ENCODE data around the gene SLC37A3.

SLC37A3 gene

DNA sequence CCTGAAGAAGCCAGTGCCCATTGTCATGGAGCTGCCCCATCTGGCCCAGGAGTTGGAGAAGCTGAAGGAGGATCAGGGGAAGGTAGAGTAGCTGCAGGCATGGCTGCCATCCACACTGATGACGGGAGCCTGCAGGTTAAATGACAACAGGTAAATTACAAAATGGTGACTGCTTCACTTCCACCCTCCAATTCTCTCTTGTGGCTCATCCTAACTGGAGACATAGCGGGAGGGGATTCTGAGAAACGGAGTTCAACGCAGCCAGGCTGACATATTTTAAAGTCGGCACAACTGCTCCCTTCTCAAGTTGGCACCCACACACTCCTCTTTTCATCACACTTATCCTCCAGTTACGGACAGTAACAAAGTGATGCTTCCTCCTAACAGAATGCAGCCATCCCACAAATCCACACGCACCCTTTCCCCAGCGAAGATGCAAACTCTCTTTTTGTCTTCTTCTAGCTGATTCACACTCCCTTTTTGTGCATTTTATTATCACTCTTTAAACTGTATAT lies 103.0 kb downstream of the SLC37A3 start:
- no peak overlapping the region for H3K27ac ChIP-seq
- TF ChIP-seq ZFX (IDR thresholded peaks at IDR 0.05; ENCODE audit: borderline replicate concordance), result no peak
- TF ChIP-seq, protein P1, sequence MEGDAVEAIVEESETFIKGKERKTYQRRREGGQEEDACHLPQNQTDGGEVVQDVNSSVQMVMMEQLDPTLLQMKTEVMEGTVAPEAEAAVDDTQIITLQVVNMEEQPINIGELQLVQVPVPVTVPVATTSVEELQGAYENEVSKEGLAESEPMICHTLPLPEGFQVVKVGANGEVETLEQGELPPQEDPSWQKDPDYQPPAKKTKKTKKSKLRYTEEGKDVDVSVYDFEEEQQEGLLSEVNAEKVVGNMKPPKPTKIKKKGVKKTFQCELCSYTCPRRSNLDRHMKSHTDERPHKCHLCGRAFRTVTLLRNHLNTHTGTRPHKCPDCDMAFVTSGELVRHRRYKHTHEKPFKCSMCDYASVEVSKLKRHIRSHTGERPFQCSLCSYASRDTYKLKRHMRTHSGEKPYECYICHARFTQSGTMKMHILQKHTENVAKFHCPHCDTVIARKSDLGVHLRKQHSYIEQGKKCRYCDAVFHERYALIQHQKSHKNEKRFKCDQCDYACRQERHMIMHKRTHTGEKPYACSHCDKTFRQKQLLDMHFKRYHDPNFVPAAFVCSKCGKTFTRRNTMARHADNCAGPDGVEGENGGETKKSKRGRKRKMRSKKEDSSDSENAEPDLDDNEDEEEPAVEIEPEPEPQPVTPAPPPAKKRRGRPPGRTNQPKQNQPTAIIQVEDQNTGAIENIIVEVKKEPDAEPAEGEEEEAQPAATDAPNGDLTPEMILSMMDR (IDR thresholded peaks at IDR 0.05), result no peak

DNA sequence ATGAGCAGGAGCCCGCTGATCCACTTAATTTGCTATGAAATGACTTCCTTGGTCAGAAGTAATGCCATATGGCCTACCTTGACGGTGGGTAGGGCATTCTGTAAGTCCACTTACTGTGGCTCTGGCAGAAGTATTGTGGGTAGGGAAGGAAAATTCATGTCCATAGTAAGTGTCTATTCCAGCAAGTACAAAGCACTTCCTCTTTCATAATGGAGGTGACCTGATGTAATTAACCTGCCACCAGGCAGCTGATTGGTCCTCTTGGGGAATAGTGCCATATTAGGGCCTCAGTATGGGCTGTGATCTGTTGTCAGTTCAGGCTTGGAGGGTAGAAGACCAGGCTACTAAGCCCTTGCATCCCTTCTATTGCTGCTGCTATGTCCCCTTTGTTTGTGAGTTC lies 103.9 kb downstream of the SLC37A3 start:
- no peak overlapping the region for H3K27ac ChIP-seq
- TF ChIP-seq ZFX (IDR thresholded peaks at IDR 0.05; ENCODE audit: borderline replicate concordance), result no peak
- TF ChIP-seq, protein P1 (IDR thresholded peaks at IDR 0.05), result no peak

DNA sequence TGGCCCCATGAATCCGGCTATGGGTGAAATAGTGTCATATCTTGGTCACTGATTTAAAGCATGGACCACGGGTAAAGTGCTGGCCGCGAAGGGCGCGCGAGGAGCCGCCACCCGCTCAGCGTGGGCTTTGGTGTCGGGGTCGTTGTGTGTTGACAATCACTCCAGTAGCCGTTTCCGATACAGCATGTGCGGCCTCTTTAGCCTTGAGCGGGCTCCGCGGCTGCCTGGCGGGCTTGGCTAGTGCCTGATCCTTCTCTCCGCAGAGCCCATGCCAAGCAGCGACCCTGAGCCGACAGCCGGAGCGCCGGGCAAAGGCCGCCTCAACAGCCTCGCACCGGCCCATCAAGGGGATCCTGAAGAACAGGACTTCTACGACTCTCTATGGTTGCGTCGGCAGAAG lies 105.9 kb downstream of the SLC37A3 start:
- no peak overlapping the region for H3K27ac ChIP-seq
- TF ChIP-seq, protein P1 (IDR thresholded peaks at IDR 0.05), result no peak
- no peak for TF ChIP-seq ZFX (IDR thresholded peaks at IDR 0.05; ENCODE audit: borderline replicate concordance)

DNA sequence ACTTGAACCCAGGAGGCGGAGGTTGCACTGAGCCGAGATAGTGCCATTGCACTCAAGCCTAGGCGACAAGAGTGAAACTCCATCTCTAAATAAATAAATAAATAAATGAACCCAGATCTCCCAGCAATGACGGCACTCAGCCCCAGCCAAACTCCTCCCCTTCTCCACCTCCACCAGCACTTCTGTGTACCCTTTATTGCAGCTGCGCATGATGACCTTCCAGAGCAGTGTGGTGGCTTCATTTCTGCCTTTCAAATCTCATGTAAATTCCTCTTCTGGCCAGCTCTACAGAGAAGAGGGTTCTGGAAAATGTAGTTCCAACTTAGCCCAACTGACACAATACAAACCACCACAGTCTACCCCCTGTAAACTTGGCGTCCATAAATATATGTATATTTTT lies 108.5 kb downstream of the SLC37A3 start:
- TF ChIP-seq, protein P1 (IDR thresholded peaks at IDR 0.05), result no peak
- TF ChIP-seq ZFX (IDR thresholded peaks at IDR 0.05; ENCODE audit: borderline replicate concordance), result no peak
- H3K27ac ChIP-seq, result no peak overlapping the region

DNA sequence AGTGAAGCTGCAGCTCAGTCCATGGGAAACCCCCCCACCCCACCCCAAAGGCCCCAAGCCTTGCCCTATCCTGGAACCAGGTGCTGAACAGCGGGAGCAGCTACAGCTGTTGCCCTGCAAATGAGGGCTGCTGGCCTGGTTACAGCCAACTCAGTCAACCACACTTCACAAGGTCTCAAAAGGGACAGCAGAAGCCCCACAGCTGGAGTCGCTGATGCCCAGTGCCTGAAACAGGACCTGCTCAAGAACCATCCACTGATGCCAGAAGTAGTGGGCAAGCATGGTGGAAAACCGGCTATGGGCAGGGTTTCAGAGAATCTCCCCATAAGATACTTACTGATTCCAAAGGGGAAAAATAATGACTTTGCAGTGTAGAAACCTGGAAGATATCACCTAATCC lies 110.3 kb downstream of the SLC37A3 start:
- no peak overlapping the region for H3K27ac ChIP-seq
- TF ChIP-seq ZFX (IDR thresholded peaks at IDR 0.05; ENCODE audit: borderline replicate concordance), result no peak
- TF ChIP-seq, protein P1 (IDR thresholded peaks at IDR 0.05), result no peak

DNA sequence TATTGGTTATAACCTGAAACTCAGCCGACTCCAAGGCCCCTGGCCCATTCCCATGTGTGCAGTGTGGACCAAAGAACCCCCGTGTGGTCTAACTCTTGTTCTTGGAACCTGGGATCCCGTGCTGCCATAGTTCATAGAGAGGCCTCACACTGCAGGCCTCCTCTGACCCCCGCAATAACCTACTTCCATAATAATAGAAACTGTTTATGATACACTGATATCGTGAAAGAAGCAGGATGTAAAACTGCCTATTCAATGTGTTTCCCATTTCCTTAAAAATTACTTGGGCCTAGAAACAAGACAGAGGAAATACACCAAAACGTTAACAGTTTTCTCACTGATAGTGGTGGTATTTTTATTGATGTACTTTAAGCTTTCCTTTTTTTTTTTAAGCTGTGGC lies 112.4 kb downstream of the SLC37A3 start:
- TF ChIP-seq ZFX (IDR thresholded peaks at IDR 0.05; ENCODE audit: borderline replicate concordance), result no peak
- TF ChIP-seq, protein P1 (IDR thresholded peaks at IDR 0.05), result no peak
- no peak overlapping the region for H3K27ac ChIP-seq

DNA sequence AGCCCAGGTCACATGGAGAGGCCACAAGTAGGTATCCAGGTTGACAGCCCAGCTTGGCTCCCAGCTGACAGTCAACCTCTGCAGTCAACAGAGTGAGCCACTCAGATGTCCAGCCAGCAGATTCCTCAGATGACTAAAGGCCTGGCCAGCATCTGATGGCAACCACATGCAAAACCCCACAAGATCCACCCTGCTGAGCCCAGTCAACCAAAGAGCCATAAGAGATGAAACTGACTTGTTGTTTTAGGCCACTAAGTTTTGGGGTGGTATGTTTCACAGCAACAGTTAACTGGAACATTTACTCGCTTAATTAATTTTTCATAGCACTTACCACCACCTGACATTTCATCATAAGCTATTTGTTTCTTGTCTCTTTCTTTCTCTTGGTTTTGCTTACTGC lies 114.3 kb downstream of the SLC37A3 start:
- H3K27ac ChIP-seq, result no peak overlapping the region
- TF ChIP-seq ZFX (IDR thresholded peaks at IDR 0.05; ENCODE audit: borderline replicate concordance), result no peak
- TF ChIP-seq, protein P1 (IDR thresholded peaks at IDR 0.05), result no peak

Measured in 22Rv1 (cell line).